Type B pancreatic cell (in vitro differentiated cells): Measurements from ENCODE around the gene CHD8. TPM values are rescaled to one million over a fixed set of nuclear protein-coding genes. Genes with fewer than 3 reads are reported as not detected.

Experiments used
- DNase-seq: peaks from one replicate; pipeline ENCODE4 v3.0.0; 2021; ENCODE audit warnings: mixed read lengths; ENCODE audit not compliant: unreplicated experiment; ENCODE audit errors: extremely low spot score
- H3K27ac Mint-ChIP-seq: 2 replicates; pipeline ENCODE4 v1.8.0; 2021; ENCODE audit warnings: mild to moderate bottlenecking, mixed read lengths
- H3K27me3 Mint-ChIP-seq: 2 replicates; pipeline ENCODE4 v1.8.0; 2021; ENCODE audit warnings: mixed read lengths
- H3K36me3 Mint-ChIP-seq: 2 replicates; pipeline ENCODE4 v1.8.0; 2021; ENCODE audit warnings: mixed read lengths
- H3K4me1 Mint-ChIP-seq: one replicate; pipeline ENCODE4 v1.8.0; 2021; ENCODE audit warnings: mixed read lengths; ENCODE audit not compliant: unreplicated experiment
- H3K4me3 Mint-ChIP-seq: 2 replicates; pipeline ENCODE4 v1.8.0; 2021; ENCODE audit warnings: mild to moderate bottlenecking, mixed read lengths
- H3K9me3 Mint-ChIP-seq: 2 replicates; pipeline ENCODE4 v1.8.0; 2021; ENCODE audit warnings: mixed read lengths
- CTCF ChIP-seq: fragments of 200-600 bp; sonication (generic); conservative IDR thresholded peaks from 2 replicates; pipeline ENCODE4 v1.5.0; 2021; ENCODE audit warnings: antibody characterized with exemption, mild to moderate bottlenecking
- total RNA-seq: library from RNA; stranded (reverse); gene quantifications from 2 replicates; pipeline ENCODE4 v1.2.1, GENCODE V29; 2021; ENCODE audit warnings: low replicate concordance

Gene CHD8
- total RNA-seq, 1 donor from 2014 or later, result 112 TPM

GRCh38 chr14:21428930-21429329 is 27.0 kb downstream of the CHD8 start:
- TF ChIP-seq CTCF, result no peak
- Mint-ChIP-seq H3K9me3 (no peaks in the 10 kb centered on the region), H3K27me3 (no peaks in the 10 kb centered on the region), H3K27ac (no peak overlapping the region), H3K4me1 (no peaks in the 10 kb centered on the region), H3K4me3 (no peak overlapping the region), H3K36me3 (peaks cover 38% of the 10 kb centered on the region)
- no peak for DNase-seq

GRCh38 chr14:21426692-21427091 is 29.2 kb downstream of the CHD8 start:
- TF ChIP-seq CTCF, result no peak
- no peak for DNase-seq
- H3K9me3 Mint-ChIP-seq, result no peaks in the 10 kb centered on the region
- no peaks in the 10 kb centered on the region for H3K27me3 Mint-ChIP-seq
- H3K27ac Mint-ChIP-seq, result no peak overlapping the region
- H3K4me3 Mint-ChIP-seq, result no peak overlapping the region
- no peaks in the 10 kb centered on the region for H3K4me1 Mint-ChIP-seq
- peaks cover 38% of the 10 kb centered on the region for H3K36me3 Mint-ChIP-seq

- Mint-ChIP-seq H3K9me3 (no peaks in the 10 kb centered on the region), H3K4me1 (no peaks in the 10 kb centered on the region), H3K27me3 (no peaks in the 10 kb centered on the region), H3K4me3 (no peak overlapping the region), H3K27ac (no peak overlapping the region), H3K36me3 (peaks cover 23% of the 10 kb centered on the region)
- no peak for TF ChIP-seq CTCF
- DNase-seq, result no peak
Observed at GRCh38 chr14:21419528-21419927, 36.4 kb downstream of the CHD8 start.

- Mint-ChIP-seq H3K9me3 (no peaks in the 10 kb centered on the region), H3K4me3 (no peak overlapping the region), H3K36me3 (peaks cover 25% of the 10 kb centered on the region), H3K27ac (no peak overlapping the region), H3K4me1 (no peaks in the 10 kb centered on the region), H3K27me3 (no peaks in the 10 kb centered on the region)
- TF ChIP-seq CTCF, result no peak
- no peak for DNase-seq
Observed at GRCh38 chr14:21415329-21415728, 40.6 kb downstream of the CHD8 start.

GRCh38 chr14:21414137-21414631 is 41.7 kb downstream of the CHD8 start:
- TF ChIP-seq CTCF, result no peak
- no peak overlapping the region for H3K27ac Mint-ChIP-seq
- H3K36me3 Mint-ChIP-seq, result peaks cover 26% of the 10 kb centered on the region
- no peaks in the 10 kb centered on the region for H3K4me1 Mint-ChIP-seq
- no peak for DNase-seq
- H3K9me3 Mint-ChIP-seq, result no peaks in the 10 kb centered on the region
- H3K4me3 Mint-ChIP-seq, result no peak overlapping the region
- H3K27me3 Mint-ChIP-seq, result no peaks in the 10 kb centered on the region

GRCh38 chr14:21408147-21408546 is 47.8 kb downstream of the CHD8 start:
- Mint-ChIP-seq H3K36me3 (peaks cover 40% of the 10 kb centered on the region), H3K27ac (no peak overlapping the region), H3K27me3 (no peaks in the 10 kb centered on the region), H3K4me1 (no peaks in the 10 kb centered on the region), H3K4me3 (no peak overlapping the region), H3K9me3 (no peaks in the 10 kb centered on the region)
- no peak for TF ChIP-seq CTCF
- DNase-seq, result no peak
